GM18858 (cell line): ENCODE results near the gene IGSF21.
"Not testable (repeated sequence)": the region's sequence is repeated elsewhere in the genome, so short reads cannot be mapped to it uniquely, and the experiment has no call there.

Experiments
- ATAC-seq: cut with Tn5 transposase; IDR thresholded peaks from one replicate; pipeline ENCODE4 v1.9.1; 2021; ENCODE audit not compliant: unreplicated experiment

Gene IGSF21

GRCh38 chr1:18144916-18145647, 37.5 kb downstream of the IGSF21 start:
- ATAC-seq: no peak

GRCh38 chr1:18145851-18146618, 38.4 kb downstream of the IGSF21 start:
- no peak for ATAC-seq

- no peak for ATAC-seq
Observed at GRCh38 chr1:18146886-18147285, 39.3 kb downstream of the IGSF21 start.

- no peak for ATAC-seq
Observed at GRCh38 chr1:18147672-18148071, 40.1 kb downstream of the IGSF21 start.

GRCh38 chr1:18148461-18148860, 40.9 kb downstream of the IGSF21 start:
- ATAC-seq: no peak

- ATAC-seq: no peak
Observed at GRCh38 chr1:18149027-18149641, 41.5 kb downstream of the IGSF21 start.

- ATAC-seq: no peak
Observed at GRCh38 chr1:18151436-18152122, 44.0 kb downstream of the IGSF21 start.

GRCh38 chr1:18154430-18155194, 47.0 kb downstream of the IGSF21 start:
- no peak for ATAC-seq

- no peak for ATAC-seq
Observed at GRCh38 chr1:18155881-18156385, 48.3 kb downstream of the IGSF21 start.

- ATAC-seq: no peak
Observed at GRCh38 chr1:18157352-18157751, 49.8 kb downstream of the IGSF21 start.

- no peak for ATAC-seq
Observed at GRCh38 chr1:18157968-18158367, 50.4 kb downstream of the IGSF21 start.

GRCh38 chr1:18158714-18159113, 51.1 kb downstream of the IGSF21 start:
- no peak for ATAC-seq

- ATAC-seq: no peak
Observed at GRCh38 chr1:18160290-18160942, 52.8 kb downstream of the IGSF21 start.

- no peak for ATAC-seq
Observed at GRCh38 chr1:18161690-18162089, 54.1 kb downstream of the IGSF21 start.

- ATAC-seq: not testable (repeated sequence)
Observed at GRCh38 chr1:18165640-18166039, 58.0 kb downstream of the IGSF21 start.

- ATAC-seq: no peak
Observed at GRCh38 chr1:18166341-18166740, 58.7 kb downstream of the IGSF21 start.

GRCh38 chr1:18166929-18167328, 59.3 kb downstream of the IGSF21 start:
- ATAC-seq: no peak

- ATAC-seq: no peak
Observed at GRCh38 chr1:18170444-18170843, 62.8 kb downstream of the IGSF21 start.

- ATAC-seq: no peak
Observed at GRCh38 chr1:18174037-18174436, 66.4 kb downstream of the IGSF21 start.

GRCh38 chr1:18175051-18175450, 67.5 kb downstream of the IGSF21 start:
- no peak for ATAC-seq
